ENCODE results near the gene SOCS6. TPM values are rescaled to one million over a fixed set of nuclear protein-coding genes. Genes with fewer than 3 reads are reported as not detected.
A peak's percentile ranks its signal among the peaks of the same experiment; 100 is the strongest.

The SOCS6 gene
- total RNA-seq, 1 donor from 2014 or later = 12.3 TPM

DNA sequence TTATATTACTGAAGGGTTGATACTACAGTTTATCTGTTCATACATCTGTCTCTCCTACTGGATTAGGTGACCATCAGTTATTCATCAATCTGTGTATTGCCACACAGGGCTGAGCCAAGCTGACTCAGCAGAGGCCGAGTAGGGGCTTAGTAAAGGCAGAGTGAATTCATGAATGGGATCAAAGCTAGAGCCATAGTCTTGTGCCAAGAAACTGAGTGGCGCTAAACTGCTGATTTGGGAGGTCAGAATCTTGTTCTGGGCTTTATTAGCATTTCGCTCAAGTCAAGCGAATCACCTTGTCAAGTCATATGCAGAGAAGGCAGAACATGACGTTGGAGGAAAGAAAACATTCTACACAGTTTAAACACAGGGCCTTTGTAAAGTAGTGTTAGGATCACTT, 34.1 kb downstream of the SOCS6 start:
- peak; percentile 96 for DNase-seq (ENCODE audit: low read depth)
- TF ChIP-seq, protein P1, sequence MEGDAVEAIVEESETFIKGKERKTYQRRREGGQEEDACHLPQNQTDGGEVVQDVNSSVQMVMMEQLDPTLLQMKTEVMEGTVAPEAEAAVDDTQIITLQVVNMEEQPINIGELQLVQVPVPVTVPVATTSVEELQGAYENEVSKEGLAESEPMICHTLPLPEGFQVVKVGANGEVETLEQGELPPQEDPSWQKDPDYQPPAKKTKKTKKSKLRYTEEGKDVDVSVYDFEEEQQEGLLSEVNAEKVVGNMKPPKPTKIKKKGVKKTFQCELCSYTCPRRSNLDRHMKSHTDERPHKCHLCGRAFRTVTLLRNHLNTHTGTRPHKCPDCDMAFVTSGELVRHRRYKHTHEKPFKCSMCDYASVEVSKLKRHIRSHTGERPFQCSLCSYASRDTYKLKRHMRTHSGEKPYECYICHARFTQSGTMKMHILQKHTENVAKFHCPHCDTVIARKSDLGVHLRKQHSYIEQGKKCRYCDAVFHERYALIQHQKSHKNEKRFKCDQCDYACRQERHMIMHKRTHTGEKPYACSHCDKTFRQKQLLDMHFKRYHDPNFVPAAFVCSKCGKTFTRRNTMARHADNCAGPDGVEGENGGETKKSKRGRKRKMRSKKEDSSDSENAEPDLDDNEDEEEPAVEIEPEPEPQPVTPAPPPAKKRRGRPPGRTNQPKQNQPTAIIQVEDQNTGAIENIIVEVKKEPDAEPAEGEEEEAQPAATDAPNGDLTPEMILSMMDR (conservative IDR thresholded peaks at IDR 0.05; ENCODE audit: low read depth, low read length) = no peak
- H3K4me3 ChIP-seq (ENCODE audit: low read depth, low read length) = peak overlapping the region; percentile 17

DNA sequence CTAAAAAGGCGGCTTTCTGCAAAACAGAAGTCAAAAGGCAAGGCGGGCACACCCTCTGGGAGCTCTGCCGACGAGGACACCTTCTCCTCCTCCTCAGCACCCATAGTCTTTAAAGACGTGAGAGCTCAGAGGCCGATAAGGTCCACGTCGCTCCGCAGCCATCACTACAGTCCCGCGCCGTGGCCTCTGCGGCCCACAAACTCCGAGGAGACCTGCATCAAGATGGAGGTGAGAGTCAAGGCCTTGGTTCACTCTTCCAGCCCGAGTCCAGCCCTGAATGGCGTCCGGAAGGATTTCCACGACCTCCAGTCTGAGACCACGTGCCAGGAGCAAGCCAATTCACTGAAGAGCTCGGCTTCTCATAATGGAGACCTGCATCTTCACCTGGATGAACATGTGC, 36.1 kb downstream of the SOCS6 start:
- TF ChIP-seq, protein P1 (conservative IDR thresholded peaks at IDR 0.05; ENCODE audit: low read depth, low read length) = no peak
- H3K4me3 ChIP-seq (ENCODE audit: low read depth, low read length) = no peak overlapping the region
- DNase-seq (ENCODE audit: low read depth) = no peak

DNA sequence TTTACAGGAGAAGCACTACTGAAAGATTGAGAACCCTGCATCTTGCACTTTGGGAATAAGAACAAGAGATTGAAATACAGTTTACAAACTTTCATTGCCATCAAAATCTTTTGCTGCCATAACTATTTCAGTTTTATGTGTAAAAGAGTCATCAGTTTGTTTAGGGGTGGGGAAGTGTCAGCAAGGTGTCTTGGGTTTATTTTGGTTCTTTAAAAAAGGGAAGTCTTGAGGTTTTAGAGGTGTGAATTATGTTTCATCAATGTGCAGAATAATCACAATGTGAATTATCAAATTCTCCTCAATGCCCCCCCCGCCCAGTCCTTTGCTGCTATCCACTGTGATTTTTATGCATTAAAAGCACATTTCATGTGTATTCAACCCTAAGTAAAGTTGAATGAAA, 37.4 kb downstream of the SOCS6 start:
- TF ChIP-seq, protein P1 (conservative IDR thresholded peaks at IDR 0.05; ENCODE audit: low read depth, low read length) = no peak
- H3K4me3 ChIP-seq (ENCODE audit: low read depth, low read length) = no peak overlapping the region
- no peak for DNase-seq (ENCODE audit: low read depth)

DNA sequence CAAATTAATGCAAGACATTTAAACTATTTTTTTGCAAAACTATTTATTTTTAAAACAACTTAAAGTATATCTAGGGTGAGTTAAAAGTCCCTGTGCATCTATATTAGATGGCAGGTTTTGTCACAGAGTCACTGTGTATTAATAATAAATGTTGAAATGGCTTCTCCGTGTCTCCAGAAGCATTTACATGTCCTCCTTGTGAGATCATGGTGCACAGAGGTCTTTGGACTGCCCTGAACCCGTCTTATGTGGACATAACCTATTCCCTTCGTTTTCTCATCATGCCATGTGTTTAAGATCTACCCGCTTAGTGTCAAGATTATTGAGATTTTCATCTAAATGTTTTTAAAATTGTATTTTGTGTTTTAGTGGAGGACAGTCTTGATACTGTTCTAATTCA, 39.3 kb downstream of the SOCS6 start:
- no peak overlapping the region for H3K4me3 ChIP-seq (ENCODE audit: low read depth, low read length)
- TF ChIP-seq, protein P1 (conservative IDR thresholded peaks at IDR 0.05; ENCODE audit: low read depth, low read length) = no peak
- DNase-seq (ENCODE audit: low read depth) = no peak

DNA sequence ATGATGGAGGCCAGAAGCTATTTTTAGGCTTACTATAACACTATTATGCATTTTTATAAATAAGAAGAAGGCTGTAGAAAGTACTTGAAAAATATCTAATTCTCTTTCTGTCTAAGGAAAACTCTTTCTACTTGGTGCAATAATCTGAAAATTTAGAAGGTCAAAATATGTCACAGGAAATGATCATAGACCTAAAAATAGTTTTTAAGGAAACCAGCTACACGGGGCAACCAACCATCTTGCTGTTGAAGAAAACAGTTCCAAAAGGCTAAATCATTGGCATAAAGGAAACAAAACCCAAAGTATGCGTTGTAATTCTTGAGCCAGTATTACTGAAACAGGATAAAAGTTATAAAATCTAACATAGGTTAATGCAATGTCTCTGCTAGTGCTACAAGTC, 40.2 kb downstream of the SOCS6 start:
- TF ChIP-seq, protein P1 (conservative IDR thresholded peaks at IDR 0.05; ENCODE audit: low read depth, low read length) = no peak
- no peak for DNase-seq (ENCODE audit: low read depth)
- H3K4me3 ChIP-seq (ENCODE audit: low read depth, low read length) = no peak overlapping the region

DNA sequence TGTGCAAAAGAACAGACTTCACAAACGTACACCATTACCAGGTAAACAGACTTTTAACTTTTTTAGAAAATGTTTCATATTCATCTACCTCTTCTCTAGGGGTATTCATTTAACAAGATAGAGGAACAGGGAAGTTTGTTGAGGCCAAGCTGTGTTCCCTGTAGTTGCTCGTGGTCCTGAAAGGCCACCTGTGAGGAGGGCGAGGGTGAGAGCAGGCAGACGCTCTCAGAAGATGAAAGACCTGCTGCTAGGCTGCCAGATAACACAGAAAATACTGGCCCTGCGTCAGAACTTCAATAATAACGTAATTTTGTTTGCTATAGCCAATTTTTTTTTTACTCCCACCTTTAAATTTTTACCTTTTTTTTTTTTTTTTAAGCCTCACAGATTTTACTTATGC, 42.0 kb downstream of the SOCS6 start:
- no peak overlapping the region for H3K4me3 ChIP-seq (ENCODE audit: low read depth, low read length)
- no peak for DNase-seq (ENCODE audit: low read depth)
- TF ChIP-seq, protein P1 (conservative IDR thresholded peaks at IDR 0.05; ENCODE audit: low read depth, low read length) = no peak

DNA sequence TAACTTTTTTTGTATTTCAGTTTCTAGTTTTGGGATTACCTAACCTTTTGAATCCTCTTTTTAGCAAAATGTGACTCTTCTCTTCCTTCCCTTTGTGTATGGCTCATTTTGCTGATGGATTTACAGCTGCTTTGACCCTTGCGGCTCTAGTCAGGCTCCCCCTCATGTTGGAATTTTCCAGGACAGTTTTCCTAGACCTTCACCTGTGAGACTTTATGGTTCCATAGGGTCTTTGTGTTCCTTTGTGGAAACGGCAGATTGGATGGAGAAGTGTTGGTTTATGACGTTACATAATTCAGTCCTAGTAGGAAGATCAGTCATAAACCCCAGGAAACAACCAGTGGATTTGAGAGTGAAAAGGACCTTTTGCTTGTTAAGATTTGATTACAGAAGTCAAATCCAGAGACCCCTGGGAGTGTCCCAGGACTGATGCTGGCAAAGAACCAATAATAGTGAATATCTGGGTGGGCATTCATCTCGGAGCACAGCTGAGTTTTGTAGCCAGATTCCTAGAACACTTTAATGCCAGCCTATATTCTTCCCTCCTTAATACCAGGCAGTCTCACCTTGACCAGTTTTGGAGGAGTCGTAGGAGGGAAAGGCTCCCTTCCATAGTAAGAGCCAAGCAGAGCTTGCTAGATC, 42.7 kb downstream of the SOCS6 start:
- H3K4me3 ChIP-seq (ENCODE audit: low read depth, low read length) = no peak overlapping the region
- TF ChIP-seq, protein P1 (conservative IDR thresholded peaks at IDR 0.05; ENCODE audit: low read depth, low read length) = no peak
- DNase-seq (ENCODE audit: low read depth) = no peak

Measured in epithelial cell of proximal tubule (primary cell).